GM19240 (cell line): ENCODE measurements around the gene OR10A5.
"Not testable (repeated sequence)": the region's sequence is repeated elsewhere in the genome, so short reads cannot be mapped to it uniquely, and the experiment has no call there.

ENCODE experiments used
- DNase-seq: peaks from one replicate; pipeline ENCODE4 v3.0.0; 2011; ENCODE audit warnings: low spot score; ENCODE audit not compliant: insufficient read length

The OR10A5 gene

GRCh38 chr11:6845383-6845782 is at the start of gene OR10A5:
TSS of gene OR10A5 (plus strand) at chr11:6845683. CDS start at chr11:6845683, 0 bp downstream.
- DNase-seq = no peak

GRCh38 chr11:6799402-6799801 is 46.1 kb upstream of the OR10A5 start, which contains the start of gene OR6A2:
TSS of gene OR6A2 (minus strand) at chr11:6799689. CDS start at chr11:6795708, 3,981 bp downstream.
- no peak for DNase-seq

GRCh38 chr11:6801075-6801474 is 44.4 kb upstream of the OR10A5 start:
- not testable (repeated sequence) for DNase-seq

GRCh38 chr11:6812390-6813005 is 33.0 kb upstream of the OR10A5 start:
- peak; percentile 36 for DNase-seq

GRCh38 chr11:6813656-6814055 is 31.8 kb upstream of the OR10A5 start:
- DNase-seq = no peak

GRCh38 chr11:6817694-6818093 is 27.8 kb upstream of the OR10A5 start:
- DNase-seq = no peak

- no peak for DNase-seq
These were observed 26.5 kb upstream of the OR10A5 start for GRCh38 chr11:6818967-6819366.

- DNase-seq = no peak
These were observed 21.2 kb upstream of the OR10A5 start for GRCh38 chr11:6824136-6824823.

GRCh38 chr11:6825231-6825744 is 20.2 kb upstream of the OR10A5 start:
- no peak for DNase-seq

GRCh38 chr11:6828103-6828502 is 17.4 kb upstream of the OR10A5 start:
- DNase-seq = no peak

- DNase-seq = no peak
These were observed 12.1 kb upstream of the OR10A5 start for GRCh38 chr11:6833356-6833755.

GRCh38 chr11:6834021-6834420 is 11.5 kb upstream of the OR10A5 start:
- DNase-seq = no peak

GRCh38 chr11:6841694-6842093 is 3.8 kb upstream of the OR10A5 start:
- no peak for DNase-seq

GRCh38 chr11:6843670-6844069 is 1.8 kb upstream of the OR10A5 start:
- DNase-seq = no peak

GRCh38 chr11:6844356-6844755 is 1.1 kb upstream of the OR10A5 start:
- no peak for DNase-seq

GRCh38 chr11:6850526-6850925 is 5.0 kb downstream of the OR10A5 start:
- DNase-seq = no peak

GRCh38 chr11:6854801-6855200 is 9.3 kb downstream of the OR10A5 start:
- not testable (repeated sequence) for DNase-seq

GRCh38 chr11:6855971-6856541 is 10.6 kb downstream of the OR10A5 start:
- no peak for DNase-seq

- DNase-seq = peak; percentile 2
These were observed 11.4 kb downstream of the OR10A5 start for GRCh38 chr11:6856871-6857270.

GRCh38 chr11:6862961-6863360 is 17.5 kb downstream of the OR10A5 start, which contains the start of gene OR10A2:
TSS of gene OR10A2 (plus strand) at chr11:6863057. CDS start at chr11:6869755, 6,698 bp downstream.
- no peak for DNase-seq

GRCh38 chr11:6864438-6864837 is 19.0 kb downstream of the OR10A5 start:
- no peak for DNase-seq

GRCh38 chr11:6871278-6871677 is 25.8 kb downstream of the OR10A5 start:
- no peak for DNase-seq
